HG02938 (cell line): ENCODE data around the gene CABP5.

ENCODE experiments used
- ATAC-seq: cut with Tn5 transposase; IDR thresholded peaks from one replicate; pipeline ENCODE4 v1.9.1; 2021; ENCODE audit warnings: mild to moderate bottlenecking, moderate library complexity; ENCODE audit not compliant: unreplicated experiment

The CABP5 gene

DNA sequence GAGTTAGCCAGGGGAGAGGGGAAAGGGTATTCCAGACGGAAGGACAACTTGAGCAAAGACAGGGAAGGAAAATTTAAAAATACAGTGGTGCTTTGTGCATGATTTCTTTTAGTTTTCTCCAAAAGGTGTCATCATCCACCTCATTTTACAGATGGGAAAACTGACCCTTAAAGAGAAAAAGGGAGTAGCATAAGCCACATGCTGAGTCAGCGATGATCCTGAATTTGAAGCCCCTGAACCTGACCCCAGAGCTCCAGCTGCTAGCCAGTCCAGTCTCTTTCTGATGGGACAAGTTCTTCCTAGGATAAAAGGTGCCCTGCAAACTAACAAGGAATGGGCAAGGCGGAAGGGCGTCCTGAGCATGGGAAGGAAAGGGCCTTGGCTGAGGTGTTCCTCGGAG lies 10.3 kb downstream of the CABP5 start:
- no peak for ATAC-seq

DNA sequence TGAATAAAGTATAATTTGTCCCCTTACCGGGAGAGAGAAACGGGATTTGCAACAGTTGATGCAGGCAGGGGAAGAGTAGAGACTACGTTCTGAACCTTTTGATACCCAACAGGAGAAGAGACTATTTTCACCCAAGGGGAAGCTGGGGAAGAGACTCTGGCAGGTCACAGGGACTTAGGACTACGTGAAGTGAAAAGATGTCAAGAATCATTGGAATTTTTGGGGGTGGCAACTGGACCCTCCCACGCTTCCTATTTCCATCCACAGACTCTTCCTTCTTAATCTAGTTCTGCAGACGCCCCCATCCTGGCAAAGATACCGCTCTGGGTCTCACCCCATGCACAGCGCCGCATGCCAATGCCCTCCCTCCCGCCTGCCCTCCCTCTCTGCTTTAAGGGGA lies 13.8 kb downstream of the CABP5 start:
- ATAC-seq, result no peak

DNA sequence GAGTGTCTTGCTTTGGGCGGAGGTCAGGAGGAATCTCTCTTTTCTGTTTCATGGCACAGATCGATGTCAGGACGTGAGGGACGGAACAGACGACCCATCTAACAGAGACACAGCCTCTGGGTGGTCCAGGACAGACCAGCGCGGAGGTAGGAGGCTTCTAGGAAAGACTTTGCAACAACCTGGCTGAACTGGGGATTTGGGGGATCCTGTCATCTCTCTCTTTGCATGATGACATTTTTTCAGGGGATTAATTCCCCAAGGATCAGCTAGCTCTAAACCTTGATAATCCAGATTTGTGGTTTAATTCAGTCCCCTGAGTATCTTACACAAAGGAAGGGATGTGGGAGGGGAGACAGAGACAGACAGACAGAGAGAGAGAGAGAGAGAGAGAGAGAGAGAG lies 14.4 kb downstream of the CABP5 start:
- no peak for ATAC-seq

DNA sequence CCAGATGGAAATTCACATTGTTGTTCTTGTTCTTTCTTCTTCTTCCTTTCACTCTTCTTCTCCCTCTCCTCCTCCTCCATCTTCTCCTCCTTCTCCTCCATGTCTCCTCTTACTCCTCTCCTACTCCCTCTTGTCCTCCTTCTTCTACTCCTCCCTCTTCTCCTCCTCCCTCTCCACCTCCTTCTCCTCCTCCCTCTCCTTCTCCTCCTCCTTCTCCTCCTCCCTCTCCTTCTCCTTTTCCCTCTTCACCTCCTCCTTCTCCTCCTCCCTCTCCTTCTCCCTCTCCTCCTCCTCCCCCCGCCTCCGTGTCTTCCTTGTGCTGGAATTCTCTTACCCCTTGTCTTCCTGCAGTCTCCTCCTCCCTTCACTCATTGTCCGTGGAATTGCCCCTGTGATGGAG lies 18.4 kb downstream of the CABP5 start:
- no peak for ATAC-seq

DNA sequence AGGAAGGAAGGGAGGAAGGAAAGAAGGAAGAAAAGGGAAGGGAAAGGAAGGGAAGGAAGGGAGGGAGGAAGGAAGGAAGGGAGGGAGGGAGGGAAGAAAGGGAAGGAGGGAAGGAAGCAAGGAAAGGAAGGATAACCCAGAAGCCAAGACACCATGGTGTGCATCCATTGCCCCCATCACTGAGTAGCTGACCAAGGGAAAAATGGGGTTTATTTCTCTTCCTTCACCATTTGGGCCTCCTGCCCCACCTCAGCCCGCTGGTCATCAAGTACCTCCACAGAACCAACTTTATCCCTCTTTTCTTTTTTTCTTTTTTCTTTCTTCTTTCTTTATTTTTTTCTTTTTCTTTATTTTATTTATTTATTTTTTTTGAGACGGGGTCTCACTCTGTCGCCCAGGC lies 20.4 kb downstream of the CABP5 start:
- ATAC-seq, result no peak

DNA sequence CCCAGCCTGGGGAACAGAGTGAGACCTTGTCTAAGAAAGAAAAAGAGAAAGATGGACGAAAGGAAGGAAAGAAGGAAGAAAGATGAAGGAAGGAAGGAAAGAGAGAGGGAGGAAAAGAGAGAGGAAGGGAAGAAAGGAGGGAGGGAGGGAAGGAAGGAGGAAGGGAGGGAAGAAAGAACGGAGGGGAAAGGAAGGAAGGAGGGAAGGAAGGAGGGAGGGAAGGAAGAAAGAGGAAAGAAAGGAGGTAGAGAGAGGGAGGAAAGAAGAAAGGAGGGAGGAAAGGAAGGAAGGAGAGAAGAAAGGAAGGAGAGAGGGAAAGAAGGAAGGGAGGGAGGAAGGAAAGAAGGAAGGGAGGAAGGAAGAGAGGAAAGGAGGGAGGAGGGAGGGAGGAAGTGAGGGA lies 20.9 kb downstream of the CABP5 start:
- ATAC-seq, result no peak

DNA sequence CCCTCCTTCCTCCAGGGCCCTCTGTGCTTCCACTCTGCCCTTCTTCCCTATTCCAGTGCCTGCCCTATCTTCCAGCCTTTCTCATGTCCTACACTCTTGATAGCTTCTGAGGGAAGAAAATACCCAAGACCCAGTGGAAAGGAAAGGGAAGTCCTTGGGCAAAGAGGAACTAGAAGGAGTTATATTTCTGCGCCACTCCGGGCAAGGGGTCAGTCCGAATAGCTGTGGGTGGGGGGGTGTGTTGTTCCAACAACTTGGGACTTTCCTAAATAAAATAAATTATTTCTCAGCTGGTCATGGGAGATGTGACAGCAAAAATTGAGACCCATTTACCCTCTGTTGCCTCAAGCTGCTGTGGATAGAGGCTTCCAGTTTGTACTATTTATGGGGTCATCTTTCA lies 23.2 kb downstream of the CABP5 start:
- no peak for ATAC-seq

DNA sequence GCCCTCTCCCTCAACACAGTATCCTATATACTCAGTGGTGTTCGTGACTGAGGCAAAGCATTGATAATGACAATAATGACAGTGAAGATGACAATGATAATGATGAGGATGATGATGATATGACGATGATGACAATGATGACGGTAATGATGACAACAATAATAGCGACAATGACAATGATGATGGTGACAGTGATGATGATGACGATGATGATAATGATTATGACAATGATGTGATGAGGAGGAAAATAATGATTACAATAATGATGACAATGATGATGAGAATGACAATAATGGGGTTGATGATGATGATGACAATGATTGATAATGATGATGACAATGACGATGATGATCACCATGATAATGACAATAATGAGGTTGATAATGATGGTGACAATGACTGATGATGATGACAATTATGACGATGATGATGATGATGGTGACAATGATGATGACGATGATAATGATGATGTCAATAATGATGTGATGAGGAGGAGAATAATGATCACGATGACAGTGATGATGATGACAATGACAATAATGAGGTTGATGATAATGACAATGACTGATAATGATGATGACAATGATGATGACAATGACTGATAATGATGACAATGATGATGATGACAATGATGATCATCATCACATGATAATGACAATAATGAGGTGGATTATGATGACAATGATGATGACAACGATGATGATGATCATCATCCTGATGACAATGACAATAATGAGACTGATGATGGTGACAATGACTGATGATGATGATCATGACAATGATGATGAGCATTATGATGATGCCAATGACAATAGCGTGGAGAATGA lies 32.7 kb downstream of the CABP5 start:
- ATAC-seq, result no peak

DNA sequence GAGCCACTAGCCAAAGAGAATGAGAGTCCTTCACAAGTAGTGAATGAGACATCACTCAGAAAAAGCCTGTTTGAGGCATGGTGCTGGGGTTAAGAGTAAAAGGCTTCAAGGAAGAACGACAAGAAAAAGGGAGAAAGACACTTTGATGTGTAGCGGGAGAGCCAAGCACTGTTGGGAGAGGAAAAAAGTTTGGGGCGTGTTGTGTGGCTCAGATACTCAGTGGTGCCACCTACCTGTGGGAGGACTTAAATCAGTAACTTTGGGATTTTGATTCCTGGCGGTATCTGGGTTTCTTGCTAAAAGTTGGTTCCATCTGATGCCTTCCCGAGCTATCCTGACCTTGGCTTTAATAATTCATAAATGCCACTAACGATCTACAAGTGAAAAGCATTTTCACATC lies 37.1 kb downstream of the CABP5 start:
- ATAC-seq, result no peak

DNA sequence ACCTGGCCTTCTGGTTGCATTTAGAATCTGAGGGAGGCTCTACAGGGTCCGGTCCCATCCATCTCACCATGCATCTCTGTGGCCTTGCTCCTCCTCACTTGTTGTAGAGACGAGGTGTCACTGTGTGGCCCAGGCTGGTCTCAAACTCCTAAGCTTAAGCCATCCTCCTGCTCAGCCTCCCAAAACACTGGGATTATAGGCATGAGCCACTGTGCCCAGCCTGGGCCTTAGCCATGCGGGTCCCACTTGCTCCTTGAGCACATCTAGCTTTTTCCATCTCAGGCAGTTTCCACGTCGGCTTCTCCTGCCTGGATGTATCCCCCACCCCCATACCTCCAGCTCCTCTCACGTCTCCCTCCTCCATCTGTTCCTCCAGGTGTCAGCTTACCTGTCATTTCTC lies 39.6 kb downstream of the CABP5 start:
- ATAC-seq, result no peak

DNA sequence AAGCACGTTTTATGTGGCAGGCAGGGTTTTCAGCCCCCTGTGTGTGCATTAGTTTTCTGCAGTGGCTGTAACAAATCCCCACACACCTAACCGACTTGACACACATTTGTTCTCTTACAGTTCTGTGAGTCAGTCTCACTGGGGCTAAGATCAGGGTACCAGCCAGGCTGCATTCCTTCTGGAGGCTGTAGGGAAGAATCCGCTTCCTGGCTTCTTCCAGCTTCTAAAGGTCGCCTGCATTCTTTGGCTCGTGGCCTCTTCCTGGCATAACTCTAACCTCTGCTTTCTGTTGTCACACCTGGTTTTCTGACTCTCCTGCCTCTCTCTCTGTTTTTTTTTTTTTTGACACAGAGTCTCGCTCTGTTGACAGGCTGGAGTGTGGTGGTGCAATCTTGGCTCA lies 43.0 kb downstream of the CABP5 start:
- ATAC-seq, result no peak

DNA sequence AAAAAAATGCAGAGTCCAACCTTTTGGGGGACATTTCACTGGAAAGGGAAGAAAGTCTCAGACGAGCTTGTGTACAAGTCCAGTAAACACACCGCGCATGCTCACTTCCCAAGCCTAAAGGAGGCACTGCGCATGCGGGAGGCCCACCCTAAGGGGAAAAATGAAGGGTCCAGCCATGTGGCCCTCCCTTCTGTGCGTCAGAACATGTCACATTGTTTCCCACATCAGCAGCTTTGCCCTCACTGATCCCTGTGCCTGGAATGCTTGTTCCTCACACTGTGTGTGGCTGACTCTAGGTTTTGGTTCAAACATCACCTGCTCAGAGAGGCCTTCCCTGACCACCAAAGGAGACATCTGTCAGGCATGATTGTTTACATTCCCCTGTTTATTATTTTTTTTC lies 45.1 kb downstream of the CABP5 start:
- ATAC-seq, result no peak

DNA sequence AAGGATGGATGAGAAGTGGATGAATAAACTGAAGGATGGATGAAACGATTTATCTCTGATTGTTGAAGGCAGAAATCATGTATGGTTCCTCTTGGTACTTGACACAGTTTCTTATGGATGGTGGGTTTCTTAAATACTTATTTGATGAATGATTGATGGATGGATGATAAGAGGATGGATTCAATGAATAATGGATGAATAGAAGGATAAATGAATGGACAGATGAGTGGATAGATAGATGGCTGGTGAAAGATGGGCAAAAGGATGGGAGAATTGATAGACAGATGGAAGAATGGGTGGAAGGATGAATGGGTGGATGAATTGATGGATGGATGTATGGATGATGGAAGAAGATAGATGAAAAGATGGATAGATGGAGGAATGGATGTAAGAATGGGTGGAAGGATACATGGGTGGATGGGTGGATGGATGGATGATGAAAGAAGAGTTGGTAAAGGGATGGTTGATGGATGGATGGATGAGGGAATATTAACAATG lies 47.6 kb downstream of the CABP5 start:
- ATAC-seq, result no peak

DNA sequence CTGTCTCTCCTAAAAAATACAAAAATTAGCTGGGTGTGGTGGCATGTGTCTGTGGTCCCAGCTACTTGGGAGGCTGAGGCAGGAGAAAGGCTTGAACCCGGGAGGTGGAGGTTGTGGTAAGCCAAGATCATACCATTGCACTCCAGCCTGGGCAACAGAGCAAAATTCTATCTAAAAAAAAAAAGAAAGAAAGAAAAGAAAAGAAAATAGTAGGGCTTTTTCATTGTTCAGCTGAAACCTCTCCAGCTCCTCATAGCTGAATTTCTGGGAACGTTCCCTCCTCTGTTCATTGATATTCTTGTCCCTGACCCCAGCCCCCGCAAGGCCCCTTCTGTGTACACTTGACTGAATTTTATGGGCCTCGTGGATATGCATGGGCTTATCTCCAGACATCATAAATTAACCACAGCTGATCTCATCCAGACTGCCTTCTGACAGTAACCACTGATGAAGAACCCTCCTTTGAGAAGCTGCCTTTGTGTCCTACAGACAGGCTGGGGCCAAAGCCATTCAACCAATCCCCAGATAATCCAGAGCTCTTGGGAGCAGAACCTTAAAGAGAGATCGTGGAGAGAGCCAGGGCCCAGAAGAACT lies 49.6 kb downstream of the CABP5 start, which contains the start of gene ELSPBP1:
Gene ELSPBP1, plus strand, starts transcription at position 424 of the 594 bp plus-strand sequence. CDS start 14,036 bp downstream, outside the sequence.
- ATAC-seq, result no peak

DNA sequence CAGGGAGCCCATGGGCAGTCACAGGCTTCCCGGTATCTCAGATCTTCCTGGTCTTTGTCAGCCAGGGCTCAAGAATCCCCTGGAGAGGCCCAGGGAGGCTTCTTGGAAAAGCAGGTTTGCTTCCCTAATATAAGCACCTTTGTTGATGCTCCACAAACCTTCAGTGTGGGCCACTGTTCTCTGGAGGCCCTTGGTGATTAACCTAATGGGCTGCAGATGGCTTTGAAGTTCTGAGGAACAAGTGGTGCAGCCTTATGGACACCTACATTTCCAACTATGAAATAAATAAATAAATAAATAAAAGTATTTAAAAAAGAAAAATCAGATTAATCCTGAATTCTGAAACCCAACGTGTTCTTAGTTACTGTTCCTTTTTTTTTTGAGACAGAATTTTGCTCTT lies 51.8 kb downstream of the CABP5 start, which contains the start of gene BSPH1:
Gene BSPH1, minus strand, starts transcription at position 101 of the 400 bp plus-strand sequence. Its CDS starts 89 bp downstream, at position 12.
- no peak for ATAC-seq

DNA sequence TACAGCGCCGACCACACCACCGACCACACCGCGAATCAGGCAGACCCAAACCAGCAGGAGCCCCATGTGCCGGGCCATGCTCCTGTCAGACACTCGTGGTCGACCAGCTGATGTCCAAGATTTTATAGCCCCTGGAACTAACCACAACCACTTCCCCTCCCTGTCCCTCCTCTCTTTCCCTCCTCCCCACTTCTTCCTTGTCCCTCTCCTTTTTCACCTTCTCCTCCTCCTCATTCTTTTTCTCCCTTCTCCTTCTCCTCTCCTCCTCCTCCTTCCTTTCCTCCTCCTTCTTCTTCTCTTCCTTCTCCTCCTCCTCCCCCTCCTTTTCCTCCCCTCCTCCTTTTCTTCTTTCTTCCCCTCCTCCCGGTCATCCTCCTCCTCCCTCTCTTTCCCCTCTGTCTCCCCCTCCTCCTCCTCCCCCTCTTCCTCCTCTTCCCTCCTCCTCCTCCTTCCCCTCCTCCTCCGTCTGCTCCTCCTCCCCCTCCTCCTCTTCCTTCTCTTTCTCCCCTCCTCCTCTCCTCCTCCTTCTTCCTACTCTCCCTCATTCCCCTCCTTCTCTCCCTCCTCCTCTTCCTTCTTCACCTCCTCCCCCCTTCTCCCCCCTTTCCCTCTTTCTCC lies 52.6 kb downstream of the CABP5 start:
- ATAC-seq, result no peak
